CD4-positive, alpha-beta T cell (primary cell): ENCODE data around the gene INO80. TPM values are rescaled to one million over a fixed set of nuclear protein-coding genes. Genes with fewer than 3 reads are reported as not detected.
A peak's percentile ranks its signal among the peaks of the same experiment; 100 is the strongest.

Experiments
- ATAC-seq: fragments of 200-7000 bp; cut with Tn5 transposase; one replicate; pipeline ENCODE4 v1.10.0; 2022; ENCODE audit warnings: mild to moderate bottlenecking; ENCODE audit not compliant: poor library complexity
- CTCF ChIA-PET: fragments of 350-600 bp; sonication (Branson Sonifier 250); formaldehyde crosslinking; loops from one replicate; lab custom pipeline; 2021; ENCODE audit warnings: antibody characterized with exemption, inconsistent platforms; lab: Charles Lee
- POLR2A ChIA-PET: fragments of 350-600 bp; sonication (Branson Sonifier 250); formaldehyde crosslinking; loops from one replicate; lab custom pipeline; 2021; ENCODE audit warnings: antibody characterized with exemption, inconsistent platforms; lab: Charles Lee
- DNase-seq, 14 experiments: peaks; one replicate each; pipeline ENCODE4 v3.0.0-alpha.2; 2013 to 2020; ENCODE audit warnings: mixed read lengths in 2 of 14
- H3K27ac ChIP-seq, 2 donors: one replicate each; pipeline versions ENCODE4 v1.5.1 to v1.7.0; 2013; ENCODE audit warnings: low read length in 2 of 2, low read depth in 1 of 2, mild to moderate bottlenecking in 1 of 2
- H3K27me3 ChIP-seq, 2 experiments: 1 replicate in 1 of 2; 2 replicates in 1 of 2; pipeline versions ENCODE4 v1.6.1 to v1.7.0; 2013; ENCODE audit warnings: low read length in 2 of 2, control low read depth in 1 of 2, mild to moderate bottlenecking in 1 of 2, moderate library complexity in 1 of 2; ENCODE audit not compliant: insufficient read depth in 2 of 2, control insufficient read depth in 1 of 2
- H3K36me3 ChIP-seq: one replicate; pipeline ENCODE4 v1.6.1; 2013; ENCODE audit warnings: low read length, control low read depth; ENCODE audit not compliant: insufficient read depth
- H3K4me1 ChIP-seq: one replicate; pipeline ENCODE4 v1.6.1; 2013; ENCODE audit warnings: low read length, control low read depth; ENCODE audit not compliant: insufficient read depth
- H3K4me3 ChIP-seq: one replicate; pipeline ENCODE4 v1.5.1; 2013; ENCODE audit warnings: mild to moderate bottlenecking, low read length, moderate library complexity
- H3K9me3 ChIP-seq, 2 experiments: 1 replicate in 1 of 2; 2 replicates in 1 of 2; pipeline versions ENCODE4 v1.6.1 to v1.7.0; 2013; ENCODE audit warnings: low read length in 2 of 2, mild to moderate bottlenecking in 2 of 2, control low read depth in 1 of 2, moderate library complexity in 1 of 2; ENCODE audit not compliant: control insufficient read depth in 1 of 2, insufficient read depth in 1 of 2
- H3K27ac Mint-ChIP-seq: one replicate; pipeline ENCODE4 v1.8.0; 2020; ENCODE audit warnings: mixed read lengths
- H3K27me3 Mint-ChIP-seq: one replicate; pipeline ENCODE4 v1.8.0; 2021; ENCODE audit warnings: mixed read lengths
- H3K36me3 Mint-ChIP-seq: one replicate; pipeline ENCODE4 v1.8.0; 2021; ENCODE audit warnings: low read depth, mixed read lengths
- H3K4me1 Mint-ChIP-seq: one replicate; pipeline ENCODE4 v1.8.0; 2021; ENCODE audit warnings: low read depth, mixed read lengths
- H3K4me3 Mint-ChIP-seq: one replicate; pipeline ENCODE4 v1.8.0; 2020; ENCODE audit warnings: mild to moderate bottlenecking, mixed read lengths
- H3K9me3 Mint-ChIP-seq: one replicate; pipeline ENCODE4 v1.8.0; 2020; ENCODE audit warnings: mixed read lengths
- CTCF ChIP-seq: fragments of 200-600 bp; IDR thresholded peaks from one replicate; pipeline ENCODE4 v1.8.0; 2022; ENCODE audit warnings: antibody characterized with exemption, mild to moderate bottlenecking
- intact Hi-C, 2 experiments: fragments of 100-400 bp; cut with DNase I in 1 of 2; cut with micrococcal nuclease in 1 of 2; formaldehyde crosslinking; loops; one replicate each; pipeline versions ENCODE4 v1.15.1 to v1.9.0; 2023 to 2025; cut with DNase I, micrococcal nuclease
- total RNA-seq, 174 experiments: library from RNA in 2 of 174; stranded (reverse) in 2 of 174; gene quantifications; one replicate each; pipeline ENCODE4 v1.2.3 and lab custom pipeline; 2021 to 2026

INO80 gene
- total RNA-seq, 2 experiments from 2014 or later, result 20.3 to 22.9 TPM

DNA sequence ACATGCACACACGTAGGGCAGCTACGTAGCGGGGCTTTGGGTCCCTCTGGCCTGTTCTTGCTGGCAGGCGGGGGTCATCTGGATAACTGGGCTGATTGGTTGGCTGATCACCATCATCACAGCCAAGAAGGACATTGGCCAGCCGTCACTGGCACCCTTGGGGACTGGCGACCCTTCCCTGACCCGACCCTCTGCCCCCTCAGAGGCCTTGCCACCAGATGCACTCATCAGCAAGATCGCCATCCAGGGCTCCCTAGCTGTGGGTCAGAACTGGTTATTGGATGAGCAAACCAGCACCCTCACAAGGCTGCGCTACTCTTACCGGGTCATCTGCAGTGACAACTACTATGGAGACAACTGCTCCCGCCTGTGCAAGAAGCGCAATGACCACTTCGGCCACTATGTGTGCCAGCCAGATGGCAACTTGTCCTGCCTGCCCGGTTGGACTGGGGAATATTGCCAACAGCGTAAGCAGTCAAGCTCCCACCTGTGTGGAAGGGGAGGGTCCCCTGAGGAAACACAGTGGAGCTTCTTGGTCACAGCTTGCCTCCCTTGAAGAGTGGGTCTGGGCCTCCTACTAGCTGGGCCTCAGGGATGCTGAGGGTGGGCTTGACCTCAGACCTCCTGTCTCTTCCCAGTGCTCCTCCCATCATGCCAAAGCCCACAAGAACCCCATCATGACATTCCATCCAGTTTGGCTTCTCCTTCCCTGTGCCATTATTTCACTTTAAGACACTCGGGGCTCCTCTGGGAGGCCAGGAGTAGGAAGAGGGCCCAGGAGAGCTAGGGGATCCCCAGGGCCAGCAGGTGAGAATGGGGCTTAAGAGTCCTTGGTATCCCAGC, 184.6 kb downstream of the INO80 start:
- H3K4me1 ChIP-seq, result peaks cover 51% of the 10 kb centered on the region
- TF ChIP-seq CTCF, result no peak
- ATAC-seq (no peak), DNase-seq (no peak)
- H3K27me3 ChIP-seq, result peaks cover 56 to 57% of the 10 kb centered on the region in 2 experiments
- intact Hi-C loops, result loop anchor here in 1 of 2 experiments (2.0 kb wide), 1 partner anchor 19 kb away; no protein-coding TSS in a partner anchor
- H3K4me3 ChIP-seq, result no peak overlapping the region
- CTCF ChIA-PET, result interaction anchor here (1.0 to 4.8 kb wide), 4 partner anchors 9 to 27 kb away, joined by 3 to 43 read pairs (median 5); no protein-coding TSS in a partner anchor
- no peaks in the 10 kb centered on the region for H3K36me3 Mint-ChIP-seq
- POLR2A ChIA-PET, result interaction anchor here (1.3 to 5.9 kb wide), 2 partner anchors 10 to 28 kb away, joined by 3 to 49 read pairs; no protein-coding TSS in a partner anchor
- peak overlapping the region; percentile 48 for H3K4me3 Mint-ChIP-seq
- no peaks in the 10 kb centered on the region for H3K9me3 Mint-ChIP-seq
- H3K27ac Mint-ChIP-seq, result no peak overlapping the region
- H3K9me3 ChIP-seq, result peaks cover 0 to 28% of the 10 kb centered on the region in 2 experiments
- H3K4me1 Mint-ChIP-seq, result peaks cover 46% of the 10 kb centered on the region
- H3K36me3 ChIP-seq, result no peaks in the 10 kb centered on the region
- H3K27me3 Mint-ChIP-seq, result peaks cover 66% of the 10 kb centered on the region
- H3K27ac ChIP-seq, result no peak overlapping the region

GRCh38 chr15:40930430-40931299, 185.4 kb downstream of the INO80 start:
- TF ChIP-seq CTCF, result peak; percentile 38
- peak overlapping the region; percentile 8 for H3K4me3 ChIP-seq
- Mint-ChIP-seq H3K4me1 (peaks cover 50% of the 10 kb centered on the region), H3K27ac (no peak overlapping the region), H3K9me3 (no peaks in the 10 kb centered on the region), H3K36me3 (no peaks in the 10 kb centered on the region), H3K4me3 (peak overlapping the region; percentile 80), H3K27me3 (peaks cover 70% of the 10 kb centered on the region)
- CTCF ChIA-PET, result interaction anchor here (0.6 to 4.8 kb wide), 10 partner anchors 10 to 341 kb away, joined by 3 to 43 read pairs (median 5); partner anchors contain the start of genes CHAC1 and VPS18
- H3K27ac ChIP-seq, result no peak overlapping the region
- POLR2A ChIA-PET, result interaction anchor here (1.0 to 5.9 kb wide), 4 partner anchors 11 to 27 kb away, joined by 3 to 49 read pairs (median 14); partner anchors contain the start of gene CHAC1
- ATAC-seq (peak; percentile 29), DNase-seq (peak in 9 of 14 experiments; percentile 29 to 67 (median 46))
- peaks cover 60% of the 10 kb centered on the region for H3K4me1 ChIP-seq
- peaks cover 0 to 36% of the 10 kb centered on the region in 2 experiments for H3K9me3 ChIP-seq
- intact Hi-C loops, result no loop called here
- peaks cover 62 to 66% of the 10 kb centered on the region in 2 experiments for H3K27me3 ChIP-seq
- no peaks in the 10 kb centered on the region for H3K36me3 ChIP-seq
